Myocyte (in vitro differentiated cells): ENCODE measurements around the gene ANKS1A. TPM values are rescaled to one million over a fixed set of nuclear protein-coding genes. Genes with fewer than 3 reads are reported as not detected.
"Not testable (repeated sequence)": the region's sequence is repeated elsewhere in the genome, so short reads cannot be mapped to it uniquely, and the experiment has no call there.

ENCODE experiments used
- DNase-seq: peaks from one replicate; pipeline ENCODE4 v3.0.0-alpha.2; 2012; ENCODE audit warnings: low read depth
- polyA plus RNA-seq: library from polyadenylated mRNA; unstranded; fragments of >200 nt; gene quantifications from one replicate; pipeline ENCODE4 v1.2.1, GENCODE V29; 2012; ENCODE audit warnings: missing spikeins
- total RNA-seq: library from RNA; depleted of rRNA; stranded (reverse); fragments of >200 nt; gene quantifications from 2 replicates; pipeline ENCODE4 v1.2.3, GENCODE V29; 2014

ANKS1A gene
- total RNA-seq, result 70.6 and 90.2 TPM in 2 replicates
- 53.0 TPM for polyA plus RNA-seq

- DNase-seq, result peak; percentile 63
These were observed at the start of gene ANKS1A for GRCh38 chr6:34888874-34889555. ANKS1A (plus strand) TSS chr6:34889255; CDS start chr6:34889403, 148 bp downstream.

GRCh38 chr6:34839666-34840352 is 49.2 kb upstream of the ANKS1A start:
- peak; percentile 38 for DNase-seq

GRCh38 chr6:34849066-34849465 is 40.0 kb upstream of the ANKS1A start:
- DNase-seq, result peak; percentile 61

GRCh38 chr6:34851361-34851760 is 37.7 kb upstream of the ANKS1A start:
- peak; percentile 30 for DNase-seq

- DNase-seq, result peak; percentile 26
These were observed 36.5 kb upstream of the ANKS1A start for GRCh38 chr6:34852406-34853085.

GRCh38 chr6:34855463-34855862 is 33.6 kb upstream of the ANKS1A start:
- no peak for DNase-seq

GRCh38 chr6:34858681-34859080 is 30.4 kb upstream of the ANKS1A start:
- DNase-seq, result no peak

GRCh38 chr6:34859951-34860350 is 29.1 kb upstream of the ANKS1A start:
- DNase-seq, result no peak

GRCh38 chr6:34860776-34861175 is 28.3 kb upstream of the ANKS1A start:
- no peak for DNase-seq

- no peak for DNase-seq
These were observed 25.0 kb upstream of the ANKS1A start for GRCh38 chr6:34864007-34864406.

GRCh38 chr6:34865107-34865506 is 23.9 kb upstream of the ANKS1A start:
- peak; percentile 79 for DNase-seq

- DNase-seq, result no peak
These were observed 22.5 kb upstream of the ANKS1A start for GRCh38 chr6:34866509-34866908.

- no peak for DNase-seq
These were observed 21.6 kb upstream of the ANKS1A start for GRCh38 chr6:34867484-34867883.

GRCh38 chr6:34871853-34872252 is 17.2 kb upstream of the ANKS1A start:
- DNase-seq, result no peak

- DNase-seq, result no peak
These were observed 16.7 kb upstream of the ANKS1A start for GRCh38 chr6:34872332-34872731.

- DNase-seq, result no peak
These were observed 13.5 kb upstream of the ANKS1A start for GRCh38 chr6:34875292-34876213.

- DNase-seq, result no peak
These were observed 12.6 kb upstream of the ANKS1A start for GRCh38 chr6:34876472-34876871.

GRCh38 chr6:34877259-34877658 is 11.8 kb upstream of the ANKS1A start:
- DNase-seq, result no peak

GRCh38 chr6:34877869-34878485 is 11.1 kb upstream of the ANKS1A start:
- no peak for DNase-seq

- not testable (repeated sequence) for DNase-seq
These were observed 5.0 kb upstream of the ANKS1A start for GRCh38 chr6:34884073-34884472.

- DNase-seq, result no peak
These were observed 4.1 kb upstream of the ANKS1A start for GRCh38 chr6:34884996-34885395.
